Measurements from ENCODE around the gene CFAP45.

Gene CFAP45

DNA sequence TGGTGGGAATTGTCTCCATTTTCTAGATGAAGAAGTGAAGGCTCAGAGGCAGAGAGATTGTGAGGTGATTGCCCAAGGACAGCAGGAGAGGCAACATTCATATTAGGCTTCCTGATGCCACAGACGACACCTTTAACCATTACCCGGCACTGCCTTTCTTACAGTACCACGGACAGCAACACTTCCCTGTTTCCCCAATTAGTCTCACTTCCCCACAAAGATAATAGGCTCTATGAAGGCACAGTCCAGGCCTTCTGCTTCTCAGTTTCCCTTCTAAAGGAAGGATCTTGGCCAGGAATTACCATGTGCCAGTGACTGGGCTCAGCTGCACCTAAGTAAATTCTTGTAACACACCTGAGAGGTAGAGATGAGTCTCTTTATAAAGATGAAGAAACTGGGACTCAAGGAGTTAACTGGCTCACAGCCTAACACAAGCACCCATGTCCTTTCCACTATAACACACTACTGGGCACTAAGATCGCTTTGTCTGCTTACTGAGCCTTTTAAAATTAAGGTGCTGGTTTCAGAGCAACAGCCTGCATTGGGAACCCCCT is 35.8 kb upstream of the CFAP45 start:
- DNase-seq: no peak

DNA sequence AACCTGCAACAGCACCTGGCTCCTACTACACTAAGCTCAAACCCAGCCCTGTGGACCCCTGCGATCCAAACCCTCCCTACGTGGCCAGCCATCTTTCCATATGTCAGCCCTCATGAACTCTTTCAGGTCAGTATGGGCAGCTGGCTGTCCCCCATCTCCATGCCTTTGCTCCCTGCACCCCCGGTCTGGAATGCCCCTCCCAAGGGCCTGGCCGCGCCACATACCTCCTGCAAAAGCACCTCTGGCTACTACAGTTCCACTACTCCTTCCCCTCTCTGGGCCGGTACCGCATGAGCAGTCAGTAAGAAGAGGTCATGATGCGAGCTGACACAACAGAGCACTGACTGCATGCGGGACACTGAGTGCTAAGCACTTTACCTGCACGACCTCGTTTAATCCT is 35.3 kb upstream of the CFAP45 start:
- no peak for DNase-seq

DNA sequence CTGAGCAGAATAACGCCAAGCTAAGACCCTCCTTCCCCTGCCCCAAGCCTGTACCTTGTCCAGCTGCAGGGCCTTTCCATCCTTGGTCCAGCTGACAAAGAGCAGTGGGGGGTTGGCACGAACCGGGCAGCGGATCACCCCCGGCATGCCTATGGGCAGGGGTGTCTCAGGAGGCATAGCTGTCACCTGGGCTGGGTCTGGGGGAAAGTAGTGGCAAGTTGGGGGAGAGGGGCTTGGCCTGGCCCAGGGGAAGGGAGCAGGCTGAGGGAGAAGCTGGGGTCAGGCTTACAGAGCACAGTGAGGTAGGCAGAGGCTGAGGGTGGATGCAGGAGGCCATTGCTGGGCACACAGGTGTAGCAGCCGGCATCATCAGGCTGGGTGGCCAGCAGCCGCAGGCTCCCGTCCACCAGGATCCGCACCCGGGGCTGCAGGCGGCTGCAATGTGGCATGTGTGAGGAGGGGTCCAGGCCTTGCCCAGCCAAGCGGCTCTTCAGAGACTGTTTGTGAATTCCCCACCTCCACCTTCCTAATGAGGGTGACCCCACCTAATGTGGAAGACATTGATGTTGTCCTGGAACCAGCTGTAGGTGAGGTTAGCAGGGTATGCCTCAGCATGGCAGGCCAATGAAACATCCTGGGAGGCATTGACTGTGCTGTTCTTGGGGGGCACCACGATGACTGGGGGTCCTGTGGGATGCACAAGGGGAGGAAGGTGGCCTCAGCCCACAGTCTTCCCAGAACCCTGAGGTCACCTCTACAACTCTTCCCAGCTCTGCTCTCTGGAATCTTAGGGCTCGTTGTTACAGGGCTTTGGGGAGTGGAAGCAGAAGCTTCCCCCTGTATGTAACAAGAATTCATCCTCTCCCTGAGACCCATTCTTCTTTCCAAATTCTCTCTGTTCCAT is 34.4 kb upstream of the CFAP45 start:
- no peak for DNase-seq

GRCh38 chr1:159933347-159933746 is 33.4 kb upstream of the CFAP45 start:
- DNase-seq: no peak

- no peak for DNase-seq
Observed at GRCh38 chr1:159932296-159933285, 32.6 kb upstream of the CFAP45 start.

DNA sequence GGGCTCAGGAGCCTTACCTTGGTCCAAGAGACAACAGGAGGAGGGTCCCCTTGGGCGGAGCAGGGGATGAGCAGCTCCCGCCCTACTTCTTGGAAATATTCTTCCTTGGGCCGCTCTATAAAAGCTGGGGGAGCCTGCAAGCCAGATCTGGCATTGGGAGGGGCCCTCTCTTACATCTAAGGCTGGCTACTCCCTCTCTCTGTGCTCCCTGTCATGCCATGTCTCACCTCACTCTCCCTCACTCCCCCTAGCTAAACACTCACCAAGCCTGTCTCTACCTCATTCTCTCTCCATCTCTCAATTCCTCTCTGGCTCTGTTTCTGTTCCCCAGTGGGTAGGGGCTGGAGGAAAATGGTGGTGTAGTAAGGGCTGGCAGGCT is 31.8 kb upstream of the CFAP45 start:
- no peak for DNase-seq

- no peak for DNase-seq
Observed at GRCh38 chr1:159931101-159931794, 31.3 kb upstream of the CFAP45 start.

GRCh38 chr1:159930634-159931033 is 30.7 kb upstream of the CFAP45 start:
- no peak for DNase-seq

DNA sequence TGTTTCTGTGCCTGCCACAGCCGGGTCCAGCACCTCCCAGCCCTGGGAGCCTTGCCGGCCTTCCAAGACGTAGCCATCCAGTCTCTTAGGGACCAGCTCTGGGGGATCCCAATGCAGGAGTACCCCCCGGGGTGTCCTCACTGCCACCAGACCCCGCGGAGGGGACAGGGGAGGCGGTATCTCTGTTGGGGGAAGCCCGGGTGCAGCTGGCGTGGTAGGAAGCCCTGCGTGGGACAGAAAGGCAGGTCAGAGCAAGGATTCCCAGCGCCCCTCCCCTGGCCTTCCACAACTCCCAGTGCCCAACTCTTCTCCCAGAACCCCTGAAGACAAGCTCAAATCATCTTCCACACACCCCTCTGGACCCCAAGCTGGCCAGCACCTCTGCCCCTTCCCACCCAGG is 30.3 kb upstream of the CFAP45 start:
- no peak for DNase-seq

DNA sequence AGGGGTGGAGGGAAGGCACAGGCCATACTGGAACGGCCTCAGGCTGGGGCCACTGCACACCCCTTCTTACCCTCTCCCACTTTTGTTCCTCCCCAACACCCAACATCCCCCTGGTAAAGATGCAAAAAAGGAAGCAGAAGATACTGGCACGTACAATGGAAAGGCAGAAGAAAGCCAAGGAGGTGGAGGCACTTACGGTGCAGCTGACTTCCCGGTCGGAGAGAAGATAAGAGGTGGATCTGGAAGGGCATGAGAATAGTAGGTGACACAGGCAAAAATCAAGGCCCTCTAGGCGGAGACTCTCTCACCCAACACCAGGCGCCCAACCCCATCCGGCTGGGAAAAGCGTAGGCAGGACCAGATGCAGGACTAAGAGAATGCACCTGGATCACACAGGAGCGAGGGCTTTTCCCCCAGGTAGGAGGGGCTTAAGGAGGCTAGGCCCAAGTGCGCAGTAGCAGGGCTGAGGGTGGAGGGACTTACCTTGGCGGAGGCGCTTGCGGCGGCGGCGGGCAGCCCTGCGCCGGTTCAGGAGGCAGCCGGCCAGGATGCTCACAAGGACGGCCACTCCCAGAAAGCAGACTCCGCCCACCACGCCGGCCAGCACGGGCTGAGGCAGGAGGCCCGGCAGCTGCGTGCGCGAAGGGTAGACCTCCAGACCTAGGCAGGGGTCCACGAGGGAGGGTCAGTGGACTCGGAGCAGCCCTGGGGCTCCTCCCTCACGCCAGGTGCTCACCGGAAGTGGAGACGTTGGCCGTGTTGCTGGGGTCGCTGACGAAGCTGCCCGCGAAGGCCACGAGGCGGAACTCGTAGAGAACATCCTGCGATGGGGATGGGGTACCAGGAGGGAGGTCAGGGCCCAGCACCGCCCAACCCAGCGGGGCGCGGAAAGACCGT is 29.4 kb upstream of the CFAP45 start:
- DNase-seq: no peak

DNA sequence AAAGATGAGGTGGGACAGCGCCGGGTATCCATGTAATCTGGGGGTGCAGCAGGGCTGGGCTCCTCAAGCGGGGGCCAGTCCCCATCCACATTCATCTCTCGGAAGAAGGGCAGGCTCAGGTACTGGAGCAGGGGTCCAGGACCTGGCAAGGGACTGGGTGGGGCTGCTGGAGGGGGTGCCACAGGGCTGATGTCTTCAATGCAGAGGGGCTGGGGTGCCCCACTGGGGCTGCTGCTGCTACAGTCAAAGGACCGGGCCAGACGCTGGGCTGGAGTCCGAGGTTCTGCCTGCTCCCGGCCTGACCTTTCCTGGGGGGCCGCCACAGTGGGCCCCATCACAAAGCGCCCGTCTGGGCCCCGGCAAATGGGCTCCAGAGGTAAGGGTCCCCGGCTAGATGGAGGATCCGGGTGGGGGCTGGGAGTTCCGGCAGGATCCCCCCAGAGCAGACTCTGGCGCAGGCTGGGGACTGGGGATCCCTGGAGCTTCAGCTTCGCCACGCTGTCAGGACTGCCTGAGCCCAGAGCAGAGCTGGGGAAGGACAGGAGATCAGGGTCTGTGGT is 28.6 kb upstream of the CFAP45 start:
- DNase-seq: no peak

DNA sequence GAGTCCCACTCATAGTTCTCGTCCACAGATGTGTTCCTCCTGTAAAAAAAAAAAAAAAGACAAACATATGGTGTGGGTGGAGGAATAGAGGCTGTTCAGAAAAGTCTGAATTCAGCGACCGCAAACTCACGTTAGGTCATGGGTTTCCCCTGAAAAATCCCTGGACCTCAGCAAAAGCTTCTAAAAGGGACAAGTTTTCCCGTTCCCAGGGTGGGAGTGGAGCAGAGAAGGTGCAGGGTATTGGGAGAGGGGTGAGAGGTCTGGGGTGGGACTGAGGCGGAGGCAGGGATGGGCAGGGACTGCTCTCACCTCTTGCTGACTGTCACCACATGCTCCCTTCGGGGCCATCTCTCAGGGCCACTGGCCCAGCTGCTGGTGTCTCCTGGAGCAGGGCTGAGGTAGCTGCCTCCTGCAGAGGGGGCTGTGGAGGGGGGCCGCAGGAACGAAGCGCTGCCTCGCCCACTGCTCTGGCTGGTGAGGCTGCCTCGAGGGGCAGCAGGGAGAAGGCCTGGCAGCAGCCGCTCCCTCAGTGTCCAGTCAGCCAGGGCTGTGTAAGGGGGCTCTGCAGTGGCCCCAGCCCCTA is 28.0 kb upstream of the CFAP45 start:
- peak; percentile 63 for DNase-seq

DNA sequence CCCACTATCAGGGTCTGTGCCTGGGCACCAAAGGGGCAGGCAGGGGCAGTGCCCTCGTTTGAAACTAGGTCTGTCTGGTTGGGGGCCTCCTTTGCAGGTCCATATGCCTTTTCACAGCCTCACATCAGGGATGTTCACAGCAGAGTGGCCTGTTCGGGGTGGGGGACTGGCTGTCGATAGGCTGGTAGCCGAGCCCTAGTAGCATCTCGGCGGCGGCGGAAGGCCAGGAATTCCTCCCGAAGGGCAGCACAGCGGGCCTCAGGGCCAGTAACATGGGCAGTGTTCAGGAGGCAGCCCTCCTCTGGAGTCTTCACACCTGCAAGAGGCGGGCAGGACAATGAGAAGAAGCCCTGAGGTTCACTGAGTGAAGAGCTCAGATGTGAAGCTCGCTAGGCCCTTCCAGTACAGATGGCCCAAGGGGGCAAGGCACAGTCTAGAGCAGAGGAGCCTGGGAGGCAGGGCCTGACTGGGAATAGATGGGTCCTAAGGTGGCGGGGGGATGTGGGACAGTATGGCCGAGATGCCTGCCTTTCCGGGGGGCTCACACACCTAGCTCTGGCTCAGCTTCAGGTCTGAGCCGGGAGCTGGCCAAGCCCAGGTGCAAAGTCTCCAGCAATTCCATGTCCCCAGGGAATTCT is 27.4 kb upstream of the CFAP45 start:
- DNase-seq: no peak

GRCh38 chr1:159925719-159926078 is 25.7 kb upstream of the CFAP45 start:
- DNase-seq: no peak

GRCh38 chr1:159924791-159925718 is 25.1 kb upstream of the CFAP45 start, which contains the start of gene TAGLN2:
TSS of gene TAGLN2 (minus strand) at chr1:159925507. CDS start at chr1:159920509, 4,998 bp downstream.
- DNase-seq: no peak

GRCh38 chr1:159924025-159924790 is 24.2 kb upstream of the CFAP45 start:
- no peak for DNase-seq

DNA sequence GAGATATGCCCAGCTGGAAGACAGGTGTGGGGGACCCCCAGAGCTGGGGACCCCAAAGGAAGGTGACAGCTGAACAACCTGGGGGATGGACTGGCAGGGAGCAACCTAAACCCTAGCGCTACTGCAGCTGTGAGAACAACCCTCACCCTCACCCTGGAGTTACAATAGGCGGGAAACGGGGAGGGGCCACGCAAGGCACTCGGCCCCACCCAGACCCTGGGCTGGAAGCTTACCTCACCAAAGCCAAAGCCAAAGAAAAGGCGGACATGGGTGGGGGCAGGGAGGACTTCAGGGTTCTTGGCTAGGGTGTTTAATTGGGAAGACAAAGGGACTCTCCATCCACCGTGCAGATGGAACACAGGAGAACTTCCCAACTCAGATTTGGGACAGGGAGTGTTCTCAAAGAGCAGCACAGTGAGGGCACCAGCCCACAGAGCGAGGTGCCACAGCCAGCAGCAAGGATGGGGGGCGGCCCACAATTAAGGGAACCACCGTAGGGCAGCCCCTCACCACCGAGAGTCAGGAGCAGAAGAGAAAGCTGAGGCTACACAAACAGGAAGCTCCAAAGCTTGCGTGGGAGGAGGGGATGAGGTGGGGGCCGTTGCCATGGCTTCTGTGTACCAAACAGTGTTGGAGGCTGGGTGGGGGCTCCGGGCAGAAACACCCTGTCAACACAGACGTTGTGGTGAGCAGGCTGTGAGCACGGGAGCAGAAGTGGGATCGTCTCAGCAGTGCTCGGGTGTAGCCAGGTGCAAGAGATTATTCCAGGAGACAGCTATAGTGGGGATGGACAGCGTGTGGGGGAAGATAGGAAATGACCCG is 23.4 kb upstream of the CFAP45 start:
- no peak for DNase-seq
